C4-2B (cell line): Measurements from ENCODE around the gene NBAS.

ENCODE experiments used
- ZFX ChIP-seq: fragments of 450-650 bp; IDR thresholded peaks from 2 replicates; pipeline ENCODE4 v1.6.1; 2017
- TF ChIP-seq, protein P1 (sequence below): fragments of 450-650 bp; conservative IDR thresholded peaks from 2 replicates; pipeline ENCODE4 v1.5.1; 2017; ENCODE audit warnings: mild to moderate bottlenecking

DNA sequence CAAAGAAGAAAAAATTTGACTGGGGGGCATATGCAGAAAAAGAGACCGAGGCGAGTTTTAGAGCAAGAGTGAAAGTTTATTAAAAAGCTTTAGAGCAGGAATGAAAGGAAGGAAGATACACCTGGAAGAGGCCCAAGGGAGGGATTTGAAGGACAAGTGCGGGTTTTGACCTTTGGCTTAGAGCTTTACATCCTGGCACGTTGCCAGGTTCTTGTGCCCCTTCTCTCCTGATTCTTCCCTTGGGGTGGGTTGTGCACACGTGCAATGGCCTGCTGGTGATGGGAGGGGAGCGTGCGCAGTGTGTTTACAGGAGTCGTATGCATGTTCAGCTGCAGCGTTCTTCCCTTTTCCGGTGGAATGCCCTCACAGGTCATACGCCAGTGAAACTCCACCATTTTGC, 208.8 kb downstream of the NBAS start:
- TF ChIP-seq, protein P1, sequence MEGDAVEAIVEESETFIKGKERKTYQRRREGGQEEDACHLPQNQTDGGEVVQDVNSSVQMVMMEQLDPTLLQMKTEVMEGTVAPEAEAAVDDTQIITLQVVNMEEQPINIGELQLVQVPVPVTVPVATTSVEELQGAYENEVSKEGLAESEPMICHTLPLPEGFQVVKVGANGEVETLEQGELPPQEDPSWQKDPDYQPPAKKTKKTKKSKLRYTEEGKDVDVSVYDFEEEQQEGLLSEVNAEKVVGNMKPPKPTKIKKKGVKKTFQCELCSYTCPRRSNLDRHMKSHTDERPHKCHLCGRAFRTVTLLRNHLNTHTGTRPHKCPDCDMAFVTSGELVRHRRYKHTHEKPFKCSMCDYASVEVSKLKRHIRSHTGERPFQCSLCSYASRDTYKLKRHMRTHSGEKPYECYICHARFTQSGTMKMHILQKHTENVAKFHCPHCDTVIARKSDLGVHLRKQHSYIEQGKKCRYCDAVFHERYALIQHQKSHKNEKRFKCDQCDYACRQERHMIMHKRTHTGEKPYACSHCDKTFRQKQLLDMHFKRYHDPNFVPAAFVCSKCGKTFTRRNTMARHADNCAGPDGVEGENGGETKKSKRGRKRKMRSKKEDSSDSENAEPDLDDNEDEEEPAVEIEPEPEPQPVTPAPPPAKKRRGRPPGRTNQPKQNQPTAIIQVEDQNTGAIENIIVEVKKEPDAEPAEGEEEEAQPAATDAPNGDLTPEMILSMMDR = no peak
- TF ChIP-seq ZFX = no peak
